K562 (cell line): ENCODE measurements around the gene NBPF3. TPM values are rescaled to one million over a fixed set of nuclear protein-coding genes. Genes with fewer than 3 reads are reported as not detected.

Experiments
- ATAC-seq: fragments of 200-7000 bp; cut with Tn5 transposase; 3 replicates; pipeline ENCODE4 v1.9.1; 2020; ENCODE audit warnings: moderate library complexity
- BruUV-seq: library from RNA; stranded (reverse); fragments of 400-500 nt; replicated peaks from 2 replicates; lab custom pipeline; 2021; lab: Mats Ljungman, UMichigan
- CTCF ChIA-PET: fragments of 300-600 bp; formaldehyde crosslinking; extraction: SDS; loops from one replicate; lab custom pipeline; 2021; ENCODE audit warnings: low intra/inter-chr PET ratio; lab: Yijun Ruan, JAX
- POLR2A ChIA-PET: fragments of 300-600, 350-650 bp; sonication (Branson Sonifier 250); formaldehyde crosslinking; extraction: SDS; loops from one replicate; lab custom pipeline; 2021; ENCODE audit warnings: antibody characterized with exemption, inconsistent platforms; lab: Yijun Ruan, JAX
- DNase-seq, 4 experiments: peaks; one replicate each; pipeline versions ENCODE4 v3.0.0 to v3.0.0-alpha.2; 2011 to 2018; ENCODE audit warnings: low spot score in 3 of 4, mixed read lengths in 3 of 4; ENCODE audit errors: extremely low read depth in 1 of 4
- FAIRE-seq: peaks from 2 replicates; lab custom pipeline; 2011; peaks lifted over from hg19 to GRCh38; lab: Jason Lieb, UNC
- H2AFZ ChIP-seq: 2 replicates; pipeline ENCODE4 v1.6.0; 2011; ENCODE audit warnings: low read depth, low read length, control low read depth, inconsistent platforms
- H3K27ac ChIP-seq: fragments of 200-600 bp; 3 replicates; pipeline ENCODE4 v1.8.0; 2011; ENCODE audit warnings: low read depth, mild to moderate bottlenecking, control low read depth, inconsistent platforms, low read length, moderate library complexity, mixed read lengths; ENCODE audit errors: extremely low read depth
- H3K27me3 ChIP-seq, 2 experiments: fragments of 300-600 bp in 1 of 2; 2 replicates in 1 of 2; 3 replicates in 1 of 2; pipeline versions ENCODE4 v1.6.0 to v1.8.0; 2011; ENCODE audit warnings: inconsistent platforms in 2 of 2, low read length in 2 of 2, mild to moderate bottlenecking in 1 of 2, mixed read lengths in 1 of 2, moderate library complexity in 1 of 2; ENCODE audit not compliant: control insufficient read depth in 2 of 2, insufficient read depth in 2 of 2
- H3K36me3 ChIP-seq: fragments of 300-600 bp; 3 replicates; pipeline ENCODE4 v1.8.0; 2011; ENCODE audit warnings: mild to moderate bottlenecking, low read length, inconsistent platforms; ENCODE audit not compliant: control insufficient read depth, insufficient read depth
- H3K4me1 ChIP-seq, 2 experiments: fragments of 200-600 bp in 1 of 2; replicated peaks in 1 of 2; 2 replicates in 1 of 2; 3 replicates in 1 of 2; pipeline versions ENCODE4 v1.5.1 to v1.8.0; 2011; ENCODE audit warnings: inconsistent platforms in 2 of 2, low read length in 2 of 2, mild to moderate bottlenecking in 1 of 2, mixed read lengths in 1 of 2, moderate library complexity in 1 of 2; ENCODE audit not compliant: control insufficient read depth in 2 of 2, insufficient read depth in 2 of 2
- H3K4me2 ChIP-seq: 2 replicates; pipeline ENCODE4 v1.6.1; 2011; ENCODE audit warnings: low read length, control low read depth, inconsistent platforms, mixed read lengths; ENCODE audit not compliant: insufficient read depth
- H3K4me3 ChIP-seq: fragments of 200-600 bp; sonication (generic), shearing (Covaris generic); 2 replicates; pipeline ENCODE4 v1.5.1; 2016; ENCODE audit warnings: control low read depth, inconsistent platforms
- H3K79me2 ChIP-seq: fragments of 200-600 bp; 3 replicates; pipeline ENCODE4 v1.8.0; 2011; ENCODE audit warnings: low read length, inconsistent platforms; ENCODE audit not compliant: control insufficient read depth, insufficient read depth
- H3K9ac ChIP-seq, 2 experiments: 2 replicates each; pipeline versions ENCODE4 v1.6.0 to v1.6.1; 2011; ENCODE audit warnings: low read depth in 2 of 2, low read length in 2 of 2, control low read depth in 1 of 2, inconsistent platforms in 1 of 2, mild to moderate bottlenecking in 1 of 2, mixed read lengths in 1 of 2; ENCODE audit not compliant: insufficient read depth in 1 of 2
- H3K9me1 ChIP-seq: one replicate; pipeline ENCODE4 v1.6.0; 2011; ENCODE audit warnings: inconsistent platforms, mild to moderate bottlenecking, low read length, moderate library complexity; ENCODE audit not compliant: control insufficient read depth, insufficient read depth
- H3K9me3 ChIP-seq: replicated peaks from 2 replicates; pipeline ENCODE4 v1.5.1; 2011; ENCODE audit warnings: low read depth, low read length, inconsistent platforms; ENCODE audit not compliant: control insufficient read depth, insufficient read depth
- H4K20me1 ChIP-seq: replicated peaks from 2 replicates; pipeline ENCODE4 v1.6.1; 2011; ENCODE audit warnings: low read length, inconsistent platforms, mixed read lengths; ENCODE audit not compliant: control insufficient read depth, insufficient read depth
- ESRRA ChIP-seq: fragments of 450-650 bp; IDR thresholded peaks from 2 replicates; pipeline ENCODE4 v1.6.1; 2014; ENCODE audit warnings: low read depth, mild to moderate bottlenecking, moderate library complexity, borderline replicate concordance
- PTTG1 ChIP-seq: fragments of 450-650 bp; IDR thresholded peaks from 2 replicates; pipeline ENCODE4 v1.6.1; 2016; ENCODE audit warnings: low read depth, mild to moderate bottlenecking, missing genetic modification characterization, missing compliant biosample characterization
- TFAM ChIP-seq: fragments of 250-450 bp; sonication (Bioruptor Pico); conservative IDR thresholded peaks from 2 replicates; pipeline ENCODE4 v1.5.0; 2021; ENCODE audit warnings: mild to moderate bottlenecking, moderate library complexity
- WGBS: fragments of 100-300 bp; shearing (Covaris generic); methylation state at CpG from one replicate; pipeline ENCODE4 v1.1.6; 2016; ENCODE audit warnings: low coverage, mixed read lengths; ENCODE audit not compliant: insufficient coverage; ENCODE audit errors: missing lambda C conversion rate; 5-methylcytosine and 5-hydroxymethylcytosine counted together
- in situ Hi-C: fragments of 300-500 bp; cut with MboI; formaldehyde crosslinking; loops from 4 replicates; pipeline ENCODE4 v1.15.0; 2018; ENCODE audit warnings: inconsistent platforms, mixed read lengths
- intact Hi-C: fragments of 100-400 bp; cut with micrococcal nuclease; formaldehyde crosslinking; loops from 2 replicates; pipeline ENCODE4 v1.14.2; 2022
- polyA plus RNA-seq, 8 experiments: library from polyadenylated mRNA; depleted of rRNA in 4 of 8; stranded (reverse) in 5 of 8; unstranded in 3 of 8; fragments of >200 nt; fragmentation: Nextera tagmentation in 2 of 8; fragmentation: Illumina TruSeq in 1 of 8; extraction: Ambion mirVana in 2 of 8; extraction: Trizol in 1 of 8; gene quantifications; 2 replicates each; pipeline versions ENCODE4 v1.2.1 to v1.2.3, GENCODE V29; 2011 to 2014; ENCODE audit warnings: inconsistent platforms in 1 of 8, missing spikeins in 1 of 8
- total RNA-seq, 7 experiments: library from RNA; depleted of rRNA in 6 of 7; stranded (reverse); fragments of >200 nt in 6 of 7; fragmentation: Illumina TruSeq in 2 of 7; extraction: Trizol in 2 of 7; gene quantifications; 2 replicates each; pipeline versions ENCODE4 v1.2.1 to v1.2.3, GENCODE V29; 2011 to 2021; ENCODE audit warnings: low replicate concordance in 1 of 7
- TF ChIP-seq, protein P1 (sequence below): sonication (generic); formaldehyde crosslinking; IDR thresholded peaks from 2 replicates; pipeline ENCODE4 v1.8.1; 2023; ENCODE audit warnings: mild to moderate bottlenecking, missing genetic modification reagents

NBPF3 gene
- total and polyA plus RNA-seq, 9 of the 15 experiments (the other 6 are each of a cell fraction or from before 2014, with no cell fraction given), result 1.5 to 7.3 (median 5.4) TPM

DNA sequence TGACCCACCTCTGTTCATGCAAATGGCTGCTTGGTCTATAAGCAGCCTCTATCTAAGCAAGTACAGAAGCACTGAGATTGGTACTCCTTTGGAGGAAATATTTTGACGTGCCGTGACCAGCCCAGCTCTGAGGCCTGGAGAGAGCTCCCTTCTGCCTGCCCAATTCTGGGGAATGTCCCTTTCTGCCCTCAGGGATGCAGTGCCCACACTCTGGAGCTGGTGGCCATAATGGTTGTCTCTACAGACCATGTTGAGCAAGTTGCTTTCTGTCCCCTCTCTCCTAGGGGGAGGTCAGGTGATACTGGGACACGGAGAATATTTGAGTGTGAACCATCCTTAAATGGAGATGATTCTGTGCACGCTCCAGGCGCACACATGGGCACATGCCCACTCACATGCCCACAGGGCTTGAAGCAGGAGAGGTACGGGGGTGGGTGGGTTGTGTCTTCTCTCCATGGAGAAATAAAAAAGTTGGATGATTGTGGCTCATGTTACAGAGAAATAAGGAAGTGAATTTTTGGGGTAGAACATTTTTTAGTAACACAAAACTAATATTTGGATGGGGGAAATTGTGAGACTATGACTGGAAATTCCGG, 55.4 kb downstream of the NBPF3 start:
- BruUV-seq, result no TSS peak
- no peaks in the 10 kb centered on the region for H3K79me2 ChIP-seq
- H3K27ac ChIP-seq, result no peak overlapping the region
- ChIA-PET CTCF (interaction anchor here (0.6 kb wide), 1 partner anchor 106 kb away, joined by 3 read pairs; no protein-coding TSS in a partner anchor), POLR2A (interaction anchor here (0.6 to 1.2 kb wide), 3 partner anchors 59 to 238 kb away, joined by 3 to 4 read pairs (median 3); no protein-coding TSS in a partner anchor)
- no peaks in the 10 kb centered on the region for H3K9me1 ChIP-seq
- ATAC-seq (no peak), DNase-seq (no peak), FAIRE-seq (no peak)
- peaks cover 6% of the 10 kb centered on the region for H3K9me3 ChIP-seq
- intact Hi-C loops (no loop called here), in situ Hi-C loops (no loop called here)
- TF ChIP-seq TFAM (CRISPR knock-in tag) (no peak), ESRRA (no peak), PTTG1 (tag) (no peak)
- TF ChIP-seq, protein P1, sequence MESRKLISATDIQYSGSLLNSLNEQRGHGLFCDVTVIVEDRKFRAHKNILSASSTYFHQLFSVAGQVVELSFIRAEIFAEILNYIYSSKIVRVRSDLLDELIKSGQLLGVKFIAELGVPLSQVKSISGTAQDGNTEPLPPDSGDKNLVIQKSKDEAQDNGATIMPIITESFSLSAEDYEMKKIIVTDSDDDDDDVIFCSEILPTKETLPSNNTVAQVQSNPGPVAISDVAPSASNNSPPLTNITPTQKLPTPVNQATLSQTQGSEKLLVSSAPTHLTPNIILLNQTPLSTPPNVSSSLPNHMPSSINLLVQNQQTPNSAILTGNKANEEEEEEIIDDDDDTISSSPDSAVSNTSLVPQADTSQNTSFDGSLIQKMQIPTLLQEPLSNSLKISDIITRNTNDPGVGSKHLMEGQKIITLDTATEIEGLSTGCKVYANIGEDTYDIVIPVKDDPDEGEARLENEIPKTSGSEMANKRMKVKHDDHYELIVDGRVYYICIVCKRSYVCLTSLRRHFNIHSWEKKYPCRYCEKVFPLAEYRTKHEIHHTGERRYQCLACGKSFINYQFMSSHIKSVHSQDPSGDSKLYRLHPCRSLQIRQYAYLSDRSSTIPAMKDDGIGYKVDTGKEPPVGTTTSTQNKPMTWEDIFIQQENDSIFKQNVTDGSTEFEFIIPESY (CRISPR knock-in tag), result no peak
- 3% methylated on average over 7 of the region's 7 CpGs for WGBS
- no peaks in the 10 kb centered on the region for H4K20me1 ChIP-seq
- H3K4me3 ChIP-seq, result no peak overlapping the region
- H3K4me2 ChIP-seq, result no peak overlapping the region
- H3K4me1 ChIP-seq, result peaks cover 0 to 10% of the 10 kb centered on the region in 2 experiments; a peak in 3 of 5 replicates
- no peak overlapping the region for H3K9ac ChIP-seq
- no peak overlapping the region for H2AFZ ChIP-seq
- peaks cover 24 to 43% of the 10 kb centered on the region in 2 experiments; a peak in 4 of 5 replicates for H3K27me3 ChIP-seq
- no peaks in the 10 kb centered on the region for H3K36me3 ChIP-seq
